ENCODE data around the gene CSRNP3.
"Not testable (repeated sequence)": the region's sequence is repeated elsewhere in the genome, so short reads cannot be mapped to it uniquely, and the experiment has no call there.

Gene CSRNP3

DNA sequence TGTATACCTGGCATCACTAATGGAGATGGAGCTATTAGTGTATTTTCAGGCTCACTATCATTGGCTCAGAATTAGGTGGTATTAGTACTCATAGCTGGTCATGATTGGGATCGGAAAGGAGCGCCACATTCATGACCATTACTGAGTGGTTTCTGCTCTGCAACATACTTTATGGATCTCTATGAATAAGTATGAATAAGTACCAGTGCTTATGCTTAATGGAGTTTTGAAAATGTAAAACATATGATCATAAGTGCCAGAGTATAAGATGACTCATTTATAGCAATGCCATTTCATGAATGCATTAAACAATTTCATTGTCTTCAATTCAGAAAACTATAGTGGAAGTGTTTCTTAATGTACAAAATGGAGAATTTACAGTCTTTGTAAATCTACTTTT is 167.9 kb downstream of the CSRNP3 start:
- DNase-seq = no peak

- DNase-seq = no peak
Measured at GRCh38 chr2:165639504-165639903, 170.0 kb downstream of the CSRNP3 start.

DNA sequence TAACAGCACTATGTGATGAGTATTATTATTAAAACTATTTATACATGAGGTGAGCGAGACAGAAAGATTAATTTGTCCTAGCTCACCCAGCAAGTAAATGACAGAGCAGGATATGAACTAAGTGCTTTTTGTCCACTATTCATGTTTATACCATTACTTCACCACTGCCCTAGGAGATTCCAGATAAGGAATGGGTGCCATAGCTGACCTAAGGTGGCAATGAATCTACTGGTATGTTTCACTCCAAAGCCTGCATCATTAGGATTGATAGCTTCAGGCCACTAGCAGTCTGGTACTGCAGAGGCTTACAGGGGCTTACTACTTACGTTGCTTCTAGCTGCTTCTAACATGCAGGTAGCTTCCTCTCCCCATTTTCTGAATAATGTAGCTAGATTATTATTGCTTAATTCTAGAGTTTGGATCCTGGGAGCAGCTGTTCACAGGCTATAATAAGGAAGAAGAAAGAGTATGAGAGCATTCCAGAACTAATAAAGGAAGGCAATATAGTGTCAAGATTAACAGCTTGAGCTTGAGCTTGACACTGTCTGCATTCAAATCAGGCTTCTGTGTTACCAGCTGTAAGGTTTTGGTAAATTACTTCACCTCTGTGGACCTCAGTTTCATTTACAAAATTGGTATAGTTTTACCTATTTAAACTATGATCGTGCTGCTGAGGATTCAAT is 170.9 kb downstream of the CSRNP3 start:
- no peak for DNase-seq

GRCh38 chr2:165645930-165646831 is 176.7 kb downstream of the CSRNP3 start:
- no peak for DNase-seq

- DNase-seq = no peak
Measured at GRCh38 chr2:165647409-165647808, 177.9 kb downstream of the CSRNP3 start.

GRCh38 chr2:165648801-165649200 is 179.3 kb downstream of the CSRNP3 start:
- no peak for DNase-seq

DNA sequence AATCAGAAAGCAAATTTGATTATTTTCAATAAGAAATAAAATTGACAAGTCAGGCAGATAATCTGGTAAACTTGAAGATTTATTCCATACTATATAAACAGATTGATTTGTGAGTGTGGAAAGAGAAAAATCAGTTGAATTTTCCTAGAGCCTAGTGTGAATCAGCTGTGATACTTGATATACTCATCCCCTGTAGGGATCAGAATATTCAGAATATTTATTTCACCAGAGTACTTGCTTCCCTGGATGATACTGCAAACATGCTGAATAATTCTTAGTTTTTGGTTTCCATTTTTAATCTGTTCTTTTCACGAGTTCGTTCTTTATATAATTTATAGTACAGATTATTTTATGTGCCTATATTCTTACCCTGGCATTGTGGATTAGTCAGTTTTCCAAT is 181.7 kb downstream of the CSRNP3 start:
- no peak for DNase-seq

- no peak for DNase-seq
Measured at GRCh38 chr2:165655661-165656060, 186.2 kb downstream of the CSRNP3 start.

DNA sequence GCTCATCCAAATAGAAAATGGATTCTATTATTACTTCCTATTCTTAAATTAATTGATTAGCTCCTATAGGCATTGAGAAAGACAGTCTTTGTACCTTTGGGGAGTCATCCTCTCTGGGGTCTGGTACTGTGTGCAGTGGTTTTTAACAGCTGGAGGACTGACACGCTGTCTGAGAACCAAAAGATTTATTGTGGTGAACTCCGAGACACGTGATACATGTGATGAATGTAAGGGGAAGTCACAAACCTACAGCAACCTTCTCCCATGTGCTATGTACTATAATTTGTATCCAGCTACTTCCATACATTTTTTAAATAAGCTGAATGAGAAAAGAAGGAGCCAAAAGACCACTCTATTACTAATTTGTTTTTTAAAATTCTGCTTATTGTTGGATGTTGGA is 190.9 kb downstream of the CSRNP3 start:
- DNase-seq = no peak

GRCh38 chr2:165662720-165663119 is 193.2 kb downstream of the CSRNP3 start:
- DNase-seq = no peak

GRCh38 chr2:165665614-165666013 is 196.1 kb downstream of the CSRNP3 start:
- no peak for DNase-seq

GRCh38 chr2:165666073-165666472 is 196.6 kb downstream of the CSRNP3 start:
- DNase-seq = not testable (repeated sequence)

GRCh38 chr2:165666605-165667004 is 197.1 kb downstream of the CSRNP3 start:
- DNase-seq = no peak

- DNase-seq = no peak
Measured at GRCh38 chr2:165667375-165667774, 197.9 kb downstream of the CSRNP3 start.

GRCh38 chr2:165674780-165675179 is 205.3 kb downstream of the CSRNP3 start:
- DNase-seq = no peak

- DNase-seq = no peak
Measured at GRCh38 chr2:165675551-165675968, 206.1 kb downstream of the CSRNP3 start.

- no peak for DNase-seq
Measured at GRCh38 chr2:165678882-165679281, 209.4 kb downstream of the CSRNP3 start.

DNA sequence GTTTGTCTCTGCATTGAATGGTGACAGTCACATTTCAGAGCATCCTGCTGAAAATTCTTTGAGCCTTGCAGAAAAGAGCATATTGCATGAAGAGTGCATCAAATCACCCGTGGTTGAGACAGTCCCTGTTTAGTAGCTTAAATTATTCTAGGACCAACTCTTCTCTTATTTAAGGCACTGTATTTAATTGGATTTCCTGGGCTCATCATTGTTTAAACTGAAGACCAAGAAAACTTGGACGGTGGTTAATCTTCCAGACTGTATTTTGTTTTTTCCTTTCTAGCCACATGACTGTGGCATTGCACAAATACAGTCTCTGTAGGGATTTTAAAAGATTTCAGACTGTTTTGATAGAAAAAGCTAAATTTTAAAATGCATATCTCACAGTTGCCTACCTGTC is 210.1 kb downstream of the CSRNP3 start:
- no peak for DNase-seq

GRCh38 chr2:165681841-165682240 is 212.3 kb downstream of the CSRNP3 start:
- DNase-seq = no peak

- no peak for DNase-seq
Measured at GRCh38 chr2:165682546-165682945, 213.0 kb downstream of the CSRNP3 start.

DNA sequence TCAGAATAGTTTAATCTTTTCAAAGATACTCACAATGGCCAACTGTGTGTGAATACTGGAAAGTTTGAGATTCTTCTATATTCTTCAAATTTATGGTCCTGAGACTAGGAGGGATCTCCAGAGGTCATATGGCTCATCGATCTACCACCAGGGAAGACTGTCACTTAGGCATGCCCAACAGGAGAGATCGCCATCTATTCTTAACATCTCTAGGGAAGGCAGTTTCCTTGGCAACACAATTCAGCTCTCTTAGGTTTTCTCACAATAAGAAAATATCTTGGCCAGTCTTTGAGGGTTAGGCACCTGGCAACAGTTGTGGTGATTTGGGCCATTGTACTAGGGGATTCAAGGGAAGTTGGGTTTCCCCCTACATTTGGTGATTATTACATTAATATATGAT is 217.3 kb downstream of the CSRNP3 start:
- DNase-seq = no peak

GRCh38 chr2:165687426-165688002 is 218.0 kb downstream of the CSRNP3 start:
- no peak for DNase-seq

DNA sequence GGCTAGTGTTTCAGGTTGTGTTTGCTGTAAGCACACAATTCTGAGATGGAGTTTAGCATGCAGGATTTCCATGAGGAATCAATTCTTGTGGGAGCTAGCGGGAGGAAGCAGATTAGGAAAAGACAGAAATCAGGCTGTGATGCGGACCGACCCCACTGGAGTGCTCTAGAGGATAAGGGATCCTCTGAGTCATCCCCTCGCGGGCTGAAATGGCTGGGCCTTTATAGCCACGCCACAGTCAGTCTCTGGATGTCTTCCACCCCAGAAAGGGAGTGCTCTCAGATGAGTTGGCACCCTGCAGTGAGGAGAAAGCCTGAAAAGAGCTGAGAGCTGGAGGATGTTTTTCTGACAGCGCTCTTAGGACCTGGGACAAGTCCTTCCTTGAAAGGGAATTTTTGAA is 222.1 kb downstream of the CSRNP3 start:
- no peak for DNase-seq

DNA sequence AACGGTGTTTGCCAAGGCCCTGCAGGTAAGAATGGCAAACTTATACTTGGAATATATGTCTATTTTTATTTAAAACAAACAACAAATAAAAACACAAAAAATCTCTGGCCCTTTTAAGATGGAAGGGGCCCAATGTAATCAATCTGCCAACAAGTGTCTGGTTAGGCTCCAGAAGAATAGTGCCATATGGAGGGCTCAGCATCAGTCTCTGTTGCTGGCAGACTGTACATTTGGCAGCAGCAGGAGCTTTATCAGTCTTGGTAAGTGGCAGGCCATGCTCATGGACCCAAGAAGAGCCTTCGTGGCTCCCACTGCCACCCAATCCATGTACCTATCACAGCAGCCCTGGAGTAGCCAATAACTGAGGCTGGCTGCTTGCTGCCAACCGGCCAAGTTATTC is 223.4 kb downstream of the CSRNP3 start:
- no peak for DNase-seq
